ENCODE data around the gene RAB30. TPM values are rescaled to one million over a fixed set of nuclear protein-coding genes. Genes with fewer than 3 reads are reported as not detected.

Gene RAB30, protein sequence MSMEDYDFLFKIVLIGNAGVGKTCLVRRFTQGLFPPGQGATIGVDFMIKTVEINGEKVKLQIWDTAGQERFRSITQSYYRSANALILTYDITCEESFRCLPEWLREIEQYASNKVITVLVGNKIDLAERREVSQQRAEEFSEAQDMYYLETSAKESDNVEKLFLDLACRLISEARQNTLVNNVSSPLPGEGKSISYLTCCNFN
- total RNA-seq = 14.6 and 18.4 TPM in 2 replicates
- polyA plus RNA-seq = 3.1 and 4.1 TPM in 2 replicates
- 5.2 and 5.7 TPM in 2 replicates for polyA plus RNA-seq (2011; cell fraction: cytosol; rRNA removed)
- polyA plus RNA-seq (2011; cell fraction: nucleus; rRNA removed) = 11.7 and 13.3 TPM in 2 replicates
- 16.4 and 21.1 TPM in 2 replicates for polyA plus RNA-seq (2012)
- 23.1 and 27.7 TPM in 2 replicates for polyA minus RNA-seq
- 12.0 TPM for polyA minus RNA-seq (2011; cell fraction: cytosol; rRNA and poly(A)+ RNA removed)
- 17.1 and 23.0 TPM in 2 replicates for polyA minus RNA-seq (2011; cell fraction: nucleus; rRNA and poly(A)+ RNA removed)
- Bru-seq, nascent RNA = percentile 80 among the genes with signal in this experiment
- percentile 69 among the genes with signal in this experiment for BruChase-seq, experiment 1, labeled RNA remaining after a 6-hour chase
- percentile 81 among the genes with signal in this experiment for BruChase-seq, experiment 2, labeled RNA remaining after a 2-hour chase
- long read RNA-seq, transcript RAB30-205 (5 exons, 792 nt) = major isoform, 5 of 12 reads
- long read RNA-seq, partial matches to known transcripts = 1 of 12 reads
- long read RNA-seq, other reads (novel, unspliced or antisense) = 6 of 12 reads

DNA sequence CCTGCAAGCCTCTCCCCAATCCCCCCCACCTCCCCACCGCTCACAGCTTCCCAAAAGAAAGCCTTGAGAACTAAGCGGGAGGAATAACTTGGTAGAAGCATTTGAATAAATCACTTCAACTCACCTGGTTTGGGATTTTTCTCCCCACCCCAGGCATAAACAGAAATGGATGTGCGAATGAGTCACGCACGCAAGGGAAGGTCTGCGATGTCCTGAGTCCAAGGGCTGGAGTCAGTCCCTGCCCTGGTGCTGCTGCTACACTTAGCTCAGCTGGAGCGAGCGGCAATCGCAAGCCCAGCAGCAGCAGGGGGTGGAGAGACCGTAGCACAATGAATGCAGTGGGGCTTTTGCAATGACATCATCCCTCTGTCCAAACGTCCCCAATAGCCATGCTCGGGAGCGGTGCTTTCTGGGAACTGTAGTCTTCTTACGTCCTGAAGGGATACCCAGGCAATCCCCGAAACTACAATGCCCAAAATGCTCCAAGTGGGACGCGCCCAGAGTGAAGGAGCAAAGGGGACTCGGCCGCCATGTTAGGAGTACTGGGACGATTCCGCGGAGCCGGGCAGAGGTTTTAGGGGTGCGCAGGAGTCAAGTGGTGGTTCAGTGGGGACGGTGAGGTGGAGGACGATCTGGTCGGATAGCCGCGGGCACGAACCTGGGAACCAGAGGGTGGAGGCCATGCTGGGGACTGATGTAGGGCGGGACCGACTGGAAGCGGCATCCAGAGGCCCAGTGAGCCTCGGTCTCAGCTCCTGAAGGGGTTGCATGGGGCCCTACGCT is at the start of gene RAB30:
Gene RAB30 (minus strand): TSS at position 331 of the 783 bp plus-strand sequence. CDS start 74,581 bp downstream, outside the sequence.
- Histone ChIP-seq H3K9me3 (replicated peaks; ENCODE audit: control insufficient read depth, insufficient read depth, low read length) (no peaks in the 10 kb centered on the region), H3K4me2 (ENCODE audit: insufficient read depth, low read length) (peak within 1 kb of the TSS; percentile 93), H4K20me1 (replicated peaks; ENCODE audit: control insufficient read depth, extremely low read depth, insufficient read depth, low read length) (no peaks in the 10 kb centered on the region), H3K27ac (ENCODE audit: insufficient read depth, low read depth, low read length) (peak within 1 kb of the TSS; percentile 75), H3K4me3 (replicated peaks in 1 of 3; ENCODE audit: insufficient read depth in 1 of 3, low read depth in 1 of 3, low read length in 3 of 3) (peak within 1 kb of the TSS; percentile 78 to 96 (median 93)), H3K79me2 (ENCODE audit: control insufficient read depth, insufficient read depth, low read length) (peaks cover 40% of the 10 kb centered on the region), H3K4me1 (ENCODE audit: control insufficient read depth, extremely low read depth, insufficient read depth, low read length) (peaks cover 36% of the 10 kb centered on the region), H3K27me3 (ENCODE audit: control insufficient read depth in 2 of 2, insufficient read depth in 2 of 2, low read length in 2 of 2) (no peaks in the 10 kb centered on the region), H3K9ac (replicated peaks; ENCODE audit: extremely low read depth, insufficient read depth, low read length) (peak within 1 kb of the TSS; percentile 89), H3K9me1 (replicated peaks; ENCODE audit: control insufficient read depth, extremely low read depth, insufficient read depth, low read length) (no peaks in the 10 kb centered on the region), H2AFZ (ENCODE audit: low read depth, low read length) (peak within 1 kb of the TSS; percentile 52), H3K36me3 (ENCODE audit: control insufficient read depth in 2 of 2, extremely low read depth in 1 of 2, insufficient read depth in 2 of 2, low read length in 2 of 2) (no peaks in the 10 kb centered on the region)
- TF ChIP-seq POLR2AphosphoS5 (IDR thresholded peaks at IDR 0.05; ENCODE audit: insufficient read depth, low read depth, low read length) (peak; percentile 95), POLR2A (IDR thresholded peaks at IDR 0.05; ENCODE audit: low read depth, low read length) (peak; percentile 97), FOS (IDR thresholded peaks at IDR 0.05; ENCODE audit: borderline replicate concordance, insufficient read depth, low read length) (peak; percentile 90), GATA2 (IDR thresholded peaks at IDR 0.05; ENCODE audit: insufficient read depth, insufficient read length, low read depth, low read length) (no peak), EZH2 (IDR thresholded peaks at IDR 0.05; ENCODE audit: borderline replicate concordance, low read depth, low read length, severe bottlenecking) (no peak), JUN (IDR thresholded peaks at IDR 0.05; ENCODE audit: borderline replicate concordance, insufficient read depth, insufficient read length, low read depth) (peak; percentile 91), MYC (IDR thresholded peaks at IDR 0.05; ENCODE audit: low read depth, low read length) (no peak)
- TF ChIP-seq, protein P1, sequence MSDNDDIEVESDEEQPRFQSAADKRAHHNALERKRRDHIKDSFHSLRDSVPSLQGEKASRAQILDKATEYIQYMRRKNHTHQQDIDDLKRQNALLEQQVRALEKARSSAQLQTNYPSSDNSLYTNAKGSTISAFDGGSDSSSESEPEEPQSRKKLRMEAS (IDR thresholded peaks at IDR 0.05; ENCODE audit: insufficient read depth, insufficient read length) = no peak
- TF ChIP-seq, protein P2, sequence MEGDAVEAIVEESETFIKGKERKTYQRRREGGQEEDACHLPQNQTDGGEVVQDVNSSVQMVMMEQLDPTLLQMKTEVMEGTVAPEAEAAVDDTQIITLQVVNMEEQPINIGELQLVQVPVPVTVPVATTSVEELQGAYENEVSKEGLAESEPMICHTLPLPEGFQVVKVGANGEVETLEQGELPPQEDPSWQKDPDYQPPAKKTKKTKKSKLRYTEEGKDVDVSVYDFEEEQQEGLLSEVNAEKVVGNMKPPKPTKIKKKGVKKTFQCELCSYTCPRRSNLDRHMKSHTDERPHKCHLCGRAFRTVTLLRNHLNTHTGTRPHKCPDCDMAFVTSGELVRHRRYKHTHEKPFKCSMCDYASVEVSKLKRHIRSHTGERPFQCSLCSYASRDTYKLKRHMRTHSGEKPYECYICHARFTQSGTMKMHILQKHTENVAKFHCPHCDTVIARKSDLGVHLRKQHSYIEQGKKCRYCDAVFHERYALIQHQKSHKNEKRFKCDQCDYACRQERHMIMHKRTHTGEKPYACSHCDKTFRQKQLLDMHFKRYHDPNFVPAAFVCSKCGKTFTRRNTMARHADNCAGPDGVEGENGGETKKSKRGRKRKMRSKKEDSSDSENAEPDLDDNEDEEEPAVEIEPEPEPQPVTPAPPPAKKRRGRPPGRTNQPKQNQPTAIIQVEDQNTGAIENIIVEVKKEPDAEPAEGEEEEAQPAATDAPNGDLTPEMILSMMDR (IDR thresholded peaks at IDR 0.05; ENCODE audit: extremely low read depth in 1 of 2, insufficient read depth in 1 of 2, low read depth in 1 of 2, low read length in 2 of 2) = no peak
- no TSS peak for BruUV-seq (replicated peaks)
- POLR2A ChIA-PET = interaction anchor here (0.6 to 2.1 kb wide), 9 partner anchors 10 to 118 kb away, joined by 3 to 10 read pairs (median 4); partner anchors contain the start of gene PCF11
- DNase-seq (ENCODE audit: low read depth, low spot score) (peak; percentile 100), FAIRE-seq (peak; percentile 100)
- dilution Hi-C loops (cut with MboI; ENCODE audit: extremely low pct_ligation_motif_present, low sequenced_read_pairs) = no loop called here
- intact Hi-C loops (cut with micrococcal nuclease) = loop anchor here (1.0 to 5.0 kb wide), 11 partner anchors 19 to 215 kb away; partner anchors contain the start of genes CCDC90B and DDIAS
- CTCF ChIA-PET = interaction anchor here (0.6 to 2.3 kb wide), 9 partner anchors 11 to 283 kb away, joined by 3 to 11 read pairs (median 4); no protein-coding TSS in a partner anchor
